Amniotic stem cell (primary cell): ENCODE measurements around the gene ETV7.
"Not testable (repeated sequence)": the region's sequence is repeated elsewhere in the genome, so short reads cannot be mapped to it uniquely, and the experiment has no call there.

Experiments used
- DNase-seq: peaks from one replicate; lab custom pipeline; 2025; lab: John Stamatoyannopoulos, UW

ETV7 gene

DNA sequence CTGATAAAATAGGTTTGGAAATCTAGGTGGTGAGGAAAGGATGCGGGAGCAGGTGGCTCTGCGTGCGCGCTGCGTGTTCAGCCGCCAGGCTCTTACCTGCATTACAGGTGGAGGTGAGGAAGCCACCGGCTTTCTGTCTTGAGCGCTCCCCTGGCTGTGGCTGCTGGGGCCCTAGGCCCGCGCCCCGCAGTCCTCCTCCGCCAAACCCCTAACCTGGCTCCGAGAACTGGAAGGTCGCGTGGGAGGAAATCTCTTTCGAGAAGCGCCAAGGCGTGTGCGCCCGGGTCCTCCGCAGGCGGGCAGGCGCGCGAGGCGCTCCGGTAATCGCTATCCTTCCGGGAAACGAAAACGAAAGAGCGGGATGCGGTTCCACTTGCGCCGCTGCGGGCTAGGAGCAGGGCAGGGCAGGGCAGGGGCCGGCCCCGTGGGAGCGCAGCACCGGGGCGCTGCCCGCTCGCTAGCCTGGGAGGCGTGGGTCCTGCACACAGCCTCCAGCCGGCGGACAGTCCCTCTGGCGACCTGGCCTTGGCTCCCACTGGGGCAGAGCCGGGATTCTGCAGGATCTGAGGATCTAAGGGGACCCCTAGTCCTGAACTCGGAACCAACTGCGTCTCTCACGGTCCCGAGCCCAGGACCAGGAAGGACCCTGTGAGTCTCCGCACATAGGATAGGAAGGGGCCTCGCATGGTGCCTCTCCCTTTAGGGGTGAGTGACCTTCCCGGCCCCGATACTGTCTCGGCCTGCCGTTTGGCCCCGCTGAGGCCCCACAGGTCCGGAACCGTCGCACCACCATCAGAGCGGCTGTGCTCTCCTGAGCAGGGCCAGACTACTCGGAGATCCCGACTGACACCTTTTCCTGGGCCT is at the start of gene ETV7:
TSS of gene ETV7 (minus strand) at position 230 of the 864 bp plus-strand sequence. CDS start at position 102, 128 bp downstream.
- no peak for DNase-seq

DNA sequence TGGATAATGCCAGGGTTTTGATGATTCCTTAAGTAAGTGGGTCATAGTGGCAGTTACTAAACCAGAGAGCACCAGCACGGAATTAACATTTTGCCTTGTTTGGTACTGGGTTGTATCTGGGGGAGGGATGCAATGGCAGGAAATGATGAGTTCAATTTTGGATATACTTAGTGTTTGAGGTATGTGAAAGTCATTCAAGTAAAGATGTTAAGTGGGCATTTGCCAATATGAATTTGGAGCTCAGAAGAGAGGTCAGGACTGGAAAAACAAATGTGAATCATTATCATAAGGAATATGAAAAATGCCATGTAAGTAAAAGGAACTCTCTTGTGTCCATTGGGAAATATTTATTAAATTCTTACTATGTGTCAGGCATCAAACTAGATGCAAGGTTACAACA is 49.0 kb upstream of the ETV7 start:
- peak; percentile 34 for DNase-seq

DNA sequence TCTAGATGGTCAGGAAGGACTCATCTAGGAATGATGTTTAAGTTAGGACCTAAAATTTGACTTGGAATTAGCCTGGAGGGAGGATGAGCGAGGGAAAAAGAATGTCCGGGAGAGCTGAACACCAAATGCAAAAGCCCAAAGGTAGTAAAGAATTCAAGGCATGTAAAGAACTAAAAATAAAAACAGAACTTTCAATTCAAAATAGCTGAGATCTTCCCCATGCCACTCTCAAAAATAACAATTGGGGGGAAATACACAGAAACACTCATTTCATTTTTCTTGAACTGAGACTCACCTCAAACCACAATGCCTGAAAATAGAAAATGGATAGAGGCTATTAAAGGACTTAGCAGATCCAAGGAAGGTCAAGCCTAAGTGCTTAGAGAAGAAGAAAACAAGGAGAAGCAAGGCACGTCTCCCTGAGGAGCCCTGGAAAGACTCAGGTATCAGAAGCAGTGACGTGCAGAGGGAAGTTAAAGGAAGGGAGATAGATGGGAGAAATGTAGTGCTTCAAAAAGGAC is 44.7 kb upstream of the ETV7 start:
- no peak for DNase-seq

DNA sequence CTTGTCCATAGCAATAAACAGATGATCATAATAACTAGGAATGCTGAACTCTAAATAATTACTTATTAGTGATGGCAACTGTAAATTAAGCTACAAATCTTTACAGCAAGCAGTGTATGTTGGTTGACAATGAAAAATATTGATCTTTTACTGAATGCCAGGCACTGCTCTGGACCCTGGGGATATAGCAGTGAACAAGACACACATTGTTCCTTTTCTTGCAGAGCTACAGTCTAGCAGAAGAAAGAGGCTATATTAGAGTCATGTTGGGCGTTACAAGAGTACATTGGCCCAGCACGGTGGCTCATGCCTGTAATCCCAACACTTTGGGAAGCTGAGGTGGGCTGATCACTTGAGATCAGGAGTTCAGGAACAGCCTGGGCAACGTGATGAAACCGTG is 43.7 kb upstream of the ETV7 start:
- no peak for DNase-seq

DNA sequence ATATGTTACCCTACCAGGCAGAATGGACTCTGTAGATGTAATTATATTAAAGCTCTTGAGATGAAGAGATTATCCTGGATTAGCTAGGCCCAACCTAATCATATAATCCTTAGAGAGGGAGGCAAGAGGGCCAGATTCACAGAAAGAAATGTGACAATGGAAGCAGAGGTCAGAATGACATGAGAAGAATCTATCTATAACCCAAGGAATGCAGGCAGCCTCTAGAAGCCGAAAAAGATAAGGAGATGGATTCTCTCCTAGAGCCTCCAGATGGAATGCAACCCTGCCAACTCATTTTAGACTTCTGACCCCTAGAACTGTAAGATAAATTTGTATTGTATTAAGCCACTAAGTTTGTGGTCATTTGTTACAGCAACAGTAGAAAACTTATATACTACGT is 42.9 kb upstream of the ETV7 start:
- DNase-seq: no peak

DNA sequence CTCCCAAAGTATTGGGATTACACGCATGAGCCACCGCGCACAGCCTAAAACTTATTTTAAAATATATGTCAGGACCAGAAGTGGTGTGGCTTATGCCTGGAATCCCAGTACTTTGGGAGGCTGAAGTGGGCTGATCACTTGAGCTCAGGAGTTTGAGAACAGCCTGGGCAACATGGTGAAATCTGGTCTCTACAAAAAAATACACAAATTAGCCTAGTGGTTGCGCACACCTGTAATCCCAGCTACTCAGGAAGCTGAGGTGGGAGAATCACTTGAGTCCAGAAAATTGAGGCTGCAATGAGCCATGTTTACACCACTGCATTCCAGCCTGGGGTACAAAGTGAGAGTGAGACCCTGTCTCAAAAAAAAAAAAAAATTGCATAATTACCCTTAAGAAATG is 41.4 kb upstream of the ETV7 start:
- no peak for DNase-seq

DNA sequence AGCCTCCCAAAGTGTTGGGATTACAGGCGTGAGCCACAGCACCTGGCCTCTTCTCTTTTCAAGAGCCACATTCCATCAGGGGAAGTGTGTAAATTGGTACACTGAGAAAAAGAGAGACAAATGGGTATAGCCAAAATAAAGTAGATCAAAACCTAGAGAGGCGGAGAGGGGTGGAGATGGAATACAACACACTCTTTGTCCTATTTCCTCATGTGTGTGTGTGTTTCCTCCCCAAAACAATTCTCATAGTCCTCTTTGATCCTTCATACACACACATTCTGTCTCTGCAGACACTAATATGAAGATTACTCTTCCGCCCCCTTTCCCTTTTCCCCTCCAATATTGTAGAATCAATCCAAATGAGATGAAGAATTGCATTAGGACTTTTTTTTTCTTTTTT is 39.2 kb upstream of the ETV7 start:
- DNase-seq: no peak

DNA sequence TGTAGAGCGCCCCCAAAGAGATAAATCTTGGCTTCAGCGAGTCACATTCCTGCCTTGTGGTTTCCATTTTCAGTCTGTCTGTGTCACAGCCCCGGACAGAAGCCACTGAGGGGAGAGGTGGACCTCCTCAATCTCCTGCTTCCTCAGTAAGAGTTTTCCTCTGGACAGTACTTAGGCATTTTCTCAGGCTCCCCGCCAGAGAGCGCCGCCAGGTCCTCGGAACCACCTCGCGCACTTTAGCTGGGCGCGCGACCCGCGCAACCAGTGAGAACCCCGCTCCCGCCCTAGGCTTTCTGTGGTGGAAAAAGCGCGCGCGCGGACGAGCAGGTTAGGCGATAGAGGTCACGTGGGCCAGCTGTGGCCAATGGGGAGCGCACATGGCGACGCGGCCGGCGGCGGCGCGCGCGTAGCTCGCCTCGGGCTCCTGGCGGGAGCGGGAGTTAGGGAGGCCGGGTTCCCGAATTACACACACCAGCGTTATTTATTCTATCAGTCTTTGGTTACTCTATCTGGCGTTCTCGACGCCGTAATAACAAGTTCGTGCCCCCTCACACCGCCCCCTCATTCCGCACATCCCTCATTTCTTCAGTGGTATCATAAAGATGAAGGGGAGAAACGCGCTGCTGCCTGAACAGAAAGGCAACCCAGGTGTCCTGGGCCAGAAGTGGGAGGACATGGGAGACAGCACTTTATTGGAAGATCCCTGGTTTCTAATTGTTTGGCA is 35.8 kb upstream of the ETV7 start:
- DNase-seq: peak; percentile 99

DNA sequence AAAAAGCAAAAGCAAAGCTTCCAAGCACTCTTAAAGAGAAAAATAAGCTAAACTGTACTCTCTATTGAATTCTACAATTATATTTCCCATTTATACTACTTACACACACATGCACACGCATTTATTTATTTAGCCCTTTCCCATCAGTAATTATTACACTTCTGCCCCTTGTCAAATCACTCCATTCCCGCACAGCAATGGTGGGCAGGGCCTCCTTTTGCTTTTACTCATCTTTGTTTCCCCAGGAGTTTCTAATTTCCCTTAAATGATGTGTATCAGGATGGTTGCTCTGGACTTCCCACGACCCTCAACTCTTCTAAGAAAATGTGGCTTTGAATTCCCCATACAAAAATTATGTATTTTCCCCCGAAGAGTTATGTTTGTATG is 35.2 kb upstream of the ETV7 start:
- no peak for DNase-seq

DNA sequence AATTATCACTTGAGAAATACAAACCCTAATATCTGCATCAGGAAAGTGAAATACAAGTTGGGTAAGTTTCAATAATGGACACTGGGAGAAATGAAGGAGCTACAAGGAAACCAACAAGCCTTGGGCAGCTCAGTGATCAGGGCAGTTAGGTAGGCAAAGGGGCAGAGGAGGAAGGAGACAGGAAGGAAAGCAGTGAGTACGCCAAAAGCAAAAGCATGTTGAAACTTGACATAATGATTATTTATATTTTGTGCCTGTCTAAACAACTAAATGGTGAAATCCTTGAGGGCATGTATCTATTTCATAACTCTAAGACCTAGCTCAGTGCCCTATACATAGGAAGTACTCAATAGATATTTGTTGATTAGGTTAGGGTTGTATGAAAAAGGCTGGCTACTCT is 31.8 kb upstream of the ETV7 start:
- no peak for DNase-seq

DNA sequence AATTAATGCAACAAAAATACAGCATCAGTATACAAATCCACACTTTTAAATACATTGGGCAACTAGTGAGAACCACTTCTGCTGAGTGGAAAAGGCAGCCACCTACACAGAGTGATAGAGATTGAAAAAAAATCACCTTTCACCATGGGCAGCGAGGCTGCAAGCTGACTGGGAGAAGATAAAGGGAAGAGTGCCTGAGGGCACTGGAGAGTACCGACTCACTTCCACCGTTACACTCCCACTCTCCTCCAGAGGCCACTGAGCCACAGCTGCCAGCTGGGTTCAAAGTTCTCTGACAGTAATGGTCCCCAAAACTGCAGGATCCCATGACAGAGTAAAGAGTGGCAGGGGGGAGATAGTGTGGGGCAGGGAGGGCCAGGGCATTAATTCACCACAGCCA is 31.1 kb upstream of the ETV7 start:
- no peak for DNase-seq

DNA sequence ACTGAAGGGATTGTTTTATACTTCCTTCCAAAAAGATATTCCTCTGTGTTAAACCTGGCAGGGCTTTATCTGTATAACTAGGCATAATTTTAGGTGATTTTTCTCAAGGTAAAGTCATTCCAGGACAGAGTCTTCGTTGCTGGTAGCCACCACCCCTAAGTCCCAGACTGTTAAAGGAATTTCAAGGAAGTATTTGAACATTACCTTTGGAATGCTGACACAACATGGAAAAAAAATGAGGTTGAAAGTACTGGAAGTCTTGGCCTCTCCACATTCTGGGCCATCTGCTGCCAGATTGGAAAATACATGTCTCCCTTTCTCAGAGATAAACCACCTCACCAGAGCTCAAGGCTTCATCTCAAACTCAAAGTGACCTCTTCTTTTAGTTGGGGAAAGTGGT is 27.0 kb upstream of the ETV7 start:
- no peak for DNase-seq

DNA sequence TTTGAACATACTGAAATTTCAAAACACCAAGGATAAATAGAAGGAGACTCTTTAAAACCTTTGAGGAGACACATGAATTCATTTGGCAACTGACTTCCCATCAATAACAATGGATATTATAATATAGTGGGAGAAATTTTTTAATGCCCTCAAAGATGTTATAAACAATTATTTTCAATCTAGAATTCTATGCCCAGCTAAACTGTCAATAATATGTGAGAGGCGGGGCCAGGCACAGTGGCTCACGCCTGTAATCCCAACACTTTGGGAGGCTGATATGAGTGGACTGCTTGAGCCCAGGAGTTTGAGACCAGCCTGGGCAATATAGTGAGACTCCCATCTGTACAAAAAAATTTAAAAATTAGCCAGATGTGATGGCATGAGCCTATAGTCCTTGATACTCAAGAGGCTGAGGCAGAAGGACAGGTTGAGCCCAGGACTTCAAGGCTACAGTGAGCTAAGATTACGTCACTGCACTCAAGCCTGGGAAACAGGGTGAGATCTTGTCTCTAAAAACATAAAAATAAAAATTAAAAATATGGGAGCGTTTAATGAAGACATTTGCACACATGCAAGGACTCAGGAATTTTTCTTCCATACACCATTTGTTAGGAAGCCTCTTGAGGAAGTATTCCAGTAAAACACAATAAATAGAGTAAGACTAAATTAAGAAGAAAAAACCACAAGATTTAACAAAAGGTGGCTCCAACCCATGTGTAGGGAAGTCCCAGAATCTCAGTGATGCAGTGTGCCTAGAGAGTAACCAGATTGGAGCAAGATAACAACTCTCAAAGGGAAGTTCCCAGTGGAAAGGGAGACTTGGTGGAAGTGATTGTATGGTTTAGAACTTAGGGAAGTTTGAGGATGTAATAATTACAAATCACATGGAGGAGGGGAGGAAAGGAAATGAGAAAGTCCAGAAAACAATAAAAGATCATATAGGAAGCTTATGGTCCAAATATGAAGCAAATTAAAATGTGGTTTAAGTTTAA is 26.3 kb upstream of the ETV7 start:
- DNase-seq: no peak

DNA sequence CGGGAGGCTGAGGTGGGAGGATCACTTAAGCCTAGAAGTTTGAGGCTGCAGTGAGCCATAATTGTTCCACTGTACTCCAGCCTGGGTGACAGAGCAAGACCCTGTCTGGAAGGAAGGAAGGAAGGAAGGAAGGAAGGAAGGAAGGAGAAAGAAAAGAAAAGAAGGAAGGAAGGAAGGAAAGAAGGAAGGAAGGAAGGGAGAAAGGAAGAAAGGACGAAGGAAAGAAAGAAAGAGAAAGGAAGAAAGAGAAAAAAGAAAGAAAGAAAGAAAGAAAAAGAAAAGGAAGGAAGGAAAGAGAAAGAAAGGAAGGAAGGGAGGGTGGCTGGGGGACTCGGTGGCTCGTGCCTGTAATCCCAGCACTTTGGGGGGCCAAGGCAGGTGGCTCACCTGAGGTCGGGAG is 22.2 kb upstream of the ETV7 start:
- not testable (repeated sequence) for DNase-seq

DNA sequence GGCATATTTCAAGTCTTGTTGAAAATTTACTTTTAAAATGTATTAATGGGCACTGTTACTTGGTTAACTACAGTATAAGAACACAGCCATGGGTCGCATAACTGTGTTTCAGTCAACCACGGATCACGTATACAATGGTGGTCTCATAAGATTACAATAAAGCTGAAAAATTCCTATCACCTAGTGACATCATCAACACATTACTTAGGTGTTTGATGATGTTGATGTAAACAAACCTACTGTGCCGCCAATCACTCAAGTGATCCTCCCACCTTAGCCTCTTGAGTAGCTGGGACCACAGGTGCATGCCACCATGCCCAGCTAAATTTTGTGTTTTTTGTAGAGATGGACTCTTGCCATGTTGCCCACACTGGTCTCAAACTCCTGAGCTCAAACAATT is 16.7 kb upstream of the ETV7 start:
- DNase-seq: no peak

DNA sequence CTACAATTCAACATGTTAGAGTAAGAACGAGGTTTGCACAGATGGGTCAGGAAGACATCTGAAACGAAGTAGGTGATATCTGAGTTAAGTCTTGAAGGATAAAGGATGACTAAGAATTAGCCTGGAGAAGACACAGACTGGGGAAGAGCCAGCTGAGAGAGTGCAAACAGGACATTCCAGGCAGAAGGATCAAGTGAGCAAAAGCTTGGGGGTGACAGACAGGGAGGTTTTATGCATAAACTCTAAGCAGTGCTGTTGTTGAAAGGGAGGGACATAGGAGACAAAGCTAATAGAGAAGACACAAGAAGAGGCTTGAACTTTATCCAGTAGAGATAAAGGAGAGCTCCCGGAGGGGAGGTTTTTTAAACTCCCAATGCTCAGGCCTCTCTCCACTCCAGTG is 15.0 kb upstream of the ETV7 start:
- DNase-seq: no peak

DNA sequence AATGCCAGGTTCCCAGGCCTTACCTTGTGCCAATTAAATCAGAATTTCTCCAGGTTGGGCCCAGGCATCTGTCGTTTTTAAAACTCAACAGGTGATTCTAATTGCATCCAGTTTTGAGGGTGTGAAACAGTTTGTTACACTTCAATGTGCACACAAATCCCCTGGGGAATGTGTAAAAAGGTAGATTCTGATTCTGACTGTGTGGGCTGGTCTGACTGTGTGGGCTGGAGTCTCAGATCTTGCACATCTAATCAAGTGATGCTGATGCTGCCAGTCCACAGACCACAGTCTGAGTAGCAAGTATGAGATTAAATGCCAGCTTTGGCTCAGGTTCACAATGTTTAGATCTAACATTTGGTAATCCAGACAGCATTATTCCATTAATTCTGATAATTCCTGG is 12.5 kb upstream of the ETV7 start:
- no peak for DNase-seq

DNA sequence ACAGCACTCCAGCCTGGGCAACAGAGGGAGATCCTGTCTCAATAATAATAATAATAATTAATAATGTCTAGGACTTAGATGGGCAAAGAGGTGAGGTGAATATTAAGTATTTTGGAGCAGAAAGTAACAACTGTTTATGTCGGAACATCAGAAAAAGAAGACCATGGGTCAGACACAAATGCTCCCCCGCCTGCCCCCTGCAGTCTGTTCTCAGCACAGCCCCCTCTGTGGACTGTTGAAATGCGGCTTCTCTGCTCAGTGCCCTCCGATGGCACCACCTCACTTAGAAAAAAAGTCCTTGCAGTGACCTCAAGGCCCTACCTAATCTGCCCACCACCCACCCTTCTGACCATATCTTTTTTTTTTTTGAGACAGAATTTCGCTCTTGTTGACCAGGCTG is 5.2 kb upstream of the ETV7 start:
- no peak for DNase-seq

DNA sequence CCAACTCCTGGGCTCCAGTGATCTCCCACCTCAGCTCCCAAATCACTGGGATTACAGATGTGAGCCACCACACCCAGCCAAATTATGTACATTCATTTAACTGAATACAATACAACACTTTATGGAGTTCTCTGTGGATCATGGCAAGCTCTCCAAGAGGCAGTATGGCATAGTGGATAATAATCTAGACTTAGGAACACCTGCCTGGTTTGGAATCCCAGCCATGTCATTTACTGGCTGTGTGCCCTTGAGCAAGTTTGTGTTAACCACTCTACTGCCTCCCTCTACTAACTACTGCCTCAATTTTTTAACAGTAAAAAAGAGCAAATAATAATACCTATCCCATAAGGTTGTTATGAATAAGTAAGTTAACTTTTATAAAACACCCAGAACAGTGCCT is 1.9 kb upstream of the ETV7 start:
- no peak for DNase-seq

DNA sequence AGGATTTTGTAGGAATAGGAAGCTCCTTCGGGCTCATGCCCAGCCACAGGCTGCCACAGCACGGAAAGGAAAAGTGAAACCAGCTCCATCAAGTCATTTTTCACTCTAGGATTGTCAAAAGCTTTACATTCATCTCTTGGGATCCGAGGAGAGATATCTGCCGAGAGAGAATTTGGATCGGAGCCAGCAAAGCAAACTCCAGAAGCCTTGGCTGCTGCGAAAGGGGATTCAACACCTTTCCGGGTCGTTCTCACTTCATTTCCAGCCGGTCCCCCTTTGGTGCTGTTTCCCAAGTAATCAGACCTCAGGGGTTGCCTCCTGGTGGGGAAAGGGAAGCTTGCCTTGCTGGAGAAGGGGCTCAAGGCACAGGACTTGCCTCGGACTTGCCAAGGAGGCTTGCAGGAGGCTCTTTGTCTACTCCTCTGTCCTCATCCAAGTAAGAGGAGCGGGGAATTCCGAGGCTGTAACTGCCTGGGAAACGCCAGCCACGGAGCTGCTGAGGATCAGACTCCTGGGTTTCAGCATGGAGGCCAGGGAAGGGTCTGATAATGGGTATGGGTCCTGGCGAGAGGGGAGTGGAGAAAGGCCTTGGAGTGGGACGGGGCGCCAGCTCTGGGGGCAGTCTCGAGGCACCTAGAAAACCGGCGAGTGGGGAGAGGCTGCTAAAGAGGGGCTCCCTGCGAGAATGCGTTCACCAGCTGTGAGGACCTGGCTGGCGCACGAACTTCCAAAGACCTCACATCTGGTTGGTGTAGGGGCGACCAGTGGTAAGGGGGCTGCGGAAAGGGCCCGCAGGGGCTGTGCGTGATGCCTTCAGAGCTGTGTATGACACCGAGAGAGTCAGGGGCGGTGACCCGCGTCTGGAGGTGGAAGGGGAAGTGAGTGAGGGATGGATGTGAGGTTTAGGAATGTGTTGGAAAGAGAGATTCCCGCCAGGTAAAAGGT is 702 bp downstream of the ETV7 start:
- DNase-seq: peak; percentile 33

DNA sequence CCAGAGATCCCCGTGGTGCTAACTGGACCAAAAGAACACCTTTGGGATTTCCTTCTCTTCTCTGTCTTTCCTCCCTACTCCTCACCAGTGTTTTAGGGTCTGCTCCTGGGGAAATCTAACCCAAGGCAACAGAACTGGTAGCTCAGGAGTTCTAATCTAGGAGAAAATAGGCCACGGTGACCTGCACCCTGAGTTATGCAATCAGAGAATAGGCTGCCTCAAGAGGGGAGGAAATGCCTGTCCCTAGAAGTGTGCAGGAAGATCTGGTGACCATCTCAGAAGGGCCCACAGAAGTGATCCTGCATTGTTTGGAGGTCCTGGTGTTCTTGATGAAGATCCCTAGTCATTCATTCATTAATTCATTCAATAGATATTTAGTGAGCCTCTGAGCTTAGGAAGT is 3.4 kb downstream of the ETV7 start:
- DNase-seq: no peak
